GM12864 (cell line): ENCODE data around the gene UGDH.

ENCODE experiments used
- DNase-seq: peaks from one replicate; pipeline ENCODE4 v3.0.0-alpha.2; 2011; ENCODE audit warnings: low read depth
- H3K4me3 ChIP-seq: 2 replicates; pipeline ENCODE4 v1.5.1; 2011; ENCODE audit warnings: mild to moderate bottlenecking, low read depth, low read length, control low read depth
- CTCF ChIP-seq: IDR thresholded peaks from 2 replicates; pipeline ENCODE4 v1.5.1; 2011; ENCODE audit warnings: low read depth, mild to moderate bottlenecking, moderate library complexity, low read length, control low read depth, inconsistent platforms; ENCODE audit errors: missing control alignments

The UGDH gene

GRCh38 chr4:39527296-39528060 lies at the start of gene UGDH:
Gene UGDH (minus strand): TSS chr4:39527439. CDS start chr4:39521512, 5,927 bp downstream.
- TF ChIP-seq CTCF, result peak; percentile 7
- H3K4me3 ChIP-seq, result peak within 1 kb of the TSS; percentile 95
- peak; percentile 80 for DNase-seq

GRCh38 chr4:39574946-39575345 lies 47.7 kb upstream of the UGDH start:
- no peak for TF ChIP-seq CTCF
- DNase-seq, result no peak
- no peak overlapping the region for H3K4me3 ChIP-seq

- DNase-seq, result no peak
- TF ChIP-seq CTCF, result no peak
- no peak overlapping the region for H3K4me3 ChIP-seq
Measured at GRCh38 chr4:39571504-39571903, 44.3 kb upstream of the UGDH start.

- no peak overlapping the region for H3K4me3 ChIP-seq
- no peak for DNase-seq
- TF ChIP-seq CTCF, result no peak
Measured at GRCh38 chr4:39571054-39571453, 43.8 kb upstream of the UGDH start.

GRCh38 chr4:39569209-39569608 lies 42.0 kb upstream of the UGDH start:
- peak overlapping the region; percentile 14 for H3K4me3 ChIP-seq
- no peak for TF ChIP-seq CTCF
- DNase-seq, result no peak

GRCh38 chr4:39568805-39569204 lies 41.6 kb upstream of the UGDH start:
- no peak for DNase-seq
- no peak for TF ChIP-seq CTCF
- peak overlapping the region; percentile 14 for H3K4me3 ChIP-seq
